LNCaP clone FGC (cell line): ENCODE measurements around the gene KRTAP12-1.

Experiments used
- DNase-seq: peaks from one replicate; pipeline ENCODE4 v3.0.0-alpha.2; 2011; ENCODE audit warnings: low read depth
- H3K4me3 ChIP-seq: 2 replicates; pipeline ENCODE4 v1.5.1; 2011; ENCODE audit warnings: mild to moderate bottlenecking, low read depth, low read length, control low read depth
- CTCF ChIP-seq: IDR thresholded peaks from 2 replicates; pipeline ENCODE4 v1.5.1; 2012; ENCODE audit warnings: mild to moderate bottlenecking; ENCODE audit not compliant: control insufficient read depth, insufficient read depth; ENCODE audit errors: extremely low read depth

The KRTAP12-1 gene

GRCh38 chr21:44706706-44707581 lies 25.0 kb upstream of the KRTAP12-1 start:
- DNase-seq: no peak
- TF ChIP-seq CTCF: no peak
- H3K4me3 ChIP-seq: no peak overlapping the region

- DNase-seq: no peak
- TF ChIP-seq CTCF: no peak
- H3K4me3 ChIP-seq: no peak overlapping the region
These were observed 24.2 kb upstream of the KRTAP12-1 start for GRCh38 chr21:44706026-44706705.

GRCh38 chr21:44704636-44705001 lies 22.7 kb upstream of the KRTAP12-1 start:
- DNase-seq: no peak
- H3K4me3 ChIP-seq: no peak overlapping the region
- TF ChIP-seq CTCF: no peak

GRCh38 chr21:44703731-44704635 lies 22.0 kb upstream of the KRTAP12-1 start:
- H3K4me3 ChIP-seq: no peak overlapping the region
- no peak for TF ChIP-seq CTCF
- DNase-seq: no peak

GRCh38 chr21:44702973-44703730 lies 21.2 kb upstream of the KRTAP12-1 start:
- no peak overlapping the region for H3K4me3 ChIP-seq
- TF ChIP-seq CTCF: no peak
- DNase-seq: no peak
